ENCODE data around the gene TMEM26. TPM values are rescaled to one million over a fixed set of nuclear protein-coding genes. Genes with fewer than 3 reads are reported as not detected.

Gene TMEM26
- polyA plus RNA-seq, 2 of the 4 experiments (the other 2 are of a cell fraction) = 0.03 to 0.10 TPM

- FAIRE-seq (no peak), DNase-seq (ENCODE audit: low read depth in 1 of 2, low spot score in 1 of 2) (no peak), ATAC-seq (no peak)
- CTCF ChIA-PET = no interaction called here
- POLR2A ChIA-PET = no interaction called here
- no peak overlapping the region for H3K4me3 ChIP-seq
- no peaks in the 10 kb centered on the region for H3K4me1 ChIP-seq
- H3K27ac ChIP-seq = no peak overlapping the region
- TF ChIP-seq FOSB (CRISPR knock-in tag; IDR thresholded peaks at IDR 0.05) (no peak), ELK1 (IDR thresholded peaks at IDR 0.05; ENCODE audit: low read depth, low read length) (no peak), ATOH8 (CRISPR knock-in tag; IDR thresholded peaks at IDR 0.05; ENCODE audit: low read depth) (no peak), RNF2 (IDR thresholded peaks at IDR 0.05; ENCODE audit: borderline replicate concordance, low read depth) (no peak), NFE2L2 (conservative IDR thresholded peaks at IDR 0.05; ENCODE audit: low read length) (no peak), NR3C1 (IDR thresholded peaks at IDR 0.05) (no peak), CHD4 (IDR thresholded peaks at IDR 0.05; ENCODE audit: borderline replicate concordance) (no peak)
- no peak overlapping the region for H3K4me2 ChIP-seq
- WGBS (ENCODE audit: missing lambda C conversion rate) = 40% methylated on average over 2 of the region's 2 CpGs
- H3K9me3 ChIP-seq = no peaks in the 10 kb centered on the region
Observed at GRCh38 chr10:61438141-61438988, 14.8 kb downstream of the TMEM26 start.

GRCh38 chr10:61423178-61423577 is 30.0 kb downstream of the TMEM26 start:
- no peak for ATAC-seq
- Histone ChIP-seq H3K4me2 (no peak overlapping the region), H3K4me3 (no peak overlapping the region), H3K27ac (no peak overlapping the region), H3K4me1 (no peaks in the 10 kb centered on the region), H3K9me3 (peaks cover 19% of the 10 kb centered on the region)
- CTCF ChIA-PET = no interaction called here
- DNase-seq (ENCODE audit: low read depth in 1 of 2, low spot score in 1 of 2) = no peak
- TF ChIP-seq MAFK (IDR thresholded peaks at IDR 0.05; ENCODE audit: partially characterized antibody) = peak; percentile 41
- TF ChIP-seq HMGXB4 (CRISPR knock-in tag; IDR thresholded peaks at IDR 0.05; ENCODE audit: borderline replicate concordance) = no peak
- POLR2A ChIA-PET = no interaction called here
- no peak for FAIRE-seq
- WGBS (ENCODE audit: missing lambda C conversion rate) = 0% methylated on average over 1 of the region's 1 CpG

GRCh38 chr10:61417661-61418060 is 35.5 kb downstream of the TMEM26 start:
- Histone ChIP-seq H3K4me2 (no peak overlapping the region), H3K27ac (no peak overlapping the region), H3K4me3 (no peak overlapping the region), H3K4me1 (no peaks in the 10 kb centered on the region), H3K9me3 (0 out of 3 replicates have a peak, but pooled peaks cover 2% of the 10 kb centered on the region)
- no peak for DNase-seq (ENCODE audit: low read depth in 1 of 2, low spot score in 1 of 2)
- no peak for FAIRE-seq
- TF ChIP-seq EP300 (IDR thresholded peaks at IDR 0.05) (no peak), MAFK (IDR thresholded peaks at IDR 0.05; ENCODE audit: partially characterized antibody) (peak; percentile 69), ESRRA (IDR thresholded peaks at IDR 0.05; ENCODE audit: borderline replicate concordance, low read length) (no peak)
- 5% methylated on average over 2 of the region's 2 CpGs for WGBS (ENCODE audit: missing lambda C conversion rate)
- ATAC-seq = no peak
- POLR2A ChIA-PET = no interaction called here
- CTCF ChIA-PET = no interaction called here

GRCh38 chr10:61415824-61416223 is 37.4 kb downstream of the TMEM26 start:
- Histone ChIP-seq H3K9me3 (no peaks in the 10 kb centered on the region), H3K4me2 (no peak overlapping the region), H3K4me3 (no peak overlapping the region), H3K27ac (no peak overlapping the region), H3K4me1 (no peaks in the 10 kb centered on the region)
- DNase-seq (ENCODE audit: low read depth in 1 of 2, low spot score in 1 of 2) (no peak), ATAC-seq (no peak), FAIRE-seq (no peak)
- POLR2A ChIA-PET = no interaction called here
- CTCF ChIA-PET = no interaction called here
- no peak for TF ChIP-seq SREBF2 (IDR thresholded peaks at IDR 0.05)
- TF ChIP-seq NR3C1 (IDR thresholded peaks at IDR 0.05) = no peak
- TF ChIP-seq ELK1 (IDR thresholded peaks at IDR 0.05; ENCODE audit: low read depth, low read length) = no peak
- no peak for TF ChIP-seq BHLHE40 (IDR thresholded peaks at IDR 0.05; ENCODE audit: low read depth, low read length)
- no peak for TF ChIP-seq TFCP2L1 (CRISPR knock-in tag; IDR thresholded peaks at IDR 0.05)
- TF ChIP-seq ZFP36 (IDR thresholded peaks at IDR 0.05; ENCODE audit: borderline replicate concordance, partially characterized antibody) = no peak
- no peak for TF ChIP-seq JUNB (IDR thresholded peaks at IDR 0.05)
- TF ChIP-seq HES2 (IDR thresholded peaks at IDR 0.05) = no peak
- TF ChIP-seq HOXB5 (CRISPR knock-in tag; IDR thresholded peaks at IDR 0.05) = no peak
- TF ChIP-seq ATOH8 (CRISPR knock-in tag; IDR thresholded peaks at IDR 0.05; ENCODE audit: low read depth) = no peak
- TF ChIP-seq CHD4 (IDR thresholded peaks at IDR 0.05; ENCODE audit: borderline replicate concordance) = no peak
- TF ChIP-seq CTCF (IDR thresholded peaks at IDR 0.05) = no peak
